Neural cell (in vitro differentiated cells): ENCODE data around the gene CEBPZOS.

Source experiments
- EZH2 ChIP-seq: fragments of 200-600, 300-800 bp; shearing (Covaris generic), sonication (generic); IDR thresholded peaks from 2 replicates; pipeline ENCODE4 v1.6.1; 2014; ENCODE audit warnings: antibody characterized with exemption, low read length, borderline replicate concordance, mild to moderate bottlenecking; ENCODE audit not compliant: insufficient read depth, poor library complexity, severe bottlenecking
- MXI1 ChIP-seq: fragments of 450-650 bp; conservative IDR thresholded peaks from 2 replicates; pipeline ENCODE4 v1.6.1; 2014; ENCODE audit warnings: antibody characterized with exemption, mild to moderate bottlenecking; ENCODE audit not compliant: poor library complexity, severe bottlenecking
- POLR2AphosphoS5 ChIP-seq: IDR thresholded peaks from 2 replicates; pipeline ENCODE4 v1.6.1; 2012
- RAD21 ChIP-seq: fragments of 450-650 bp; conservative IDR thresholded peaks from 2 replicates; pipeline ENCODE4 v1.6.1; 2014; ENCODE audit warnings: antibody characterized with exemption, mild to moderate bottlenecking, moderate library complexity
- SMC3 ChIP-seq: fragments of 450-650 bp; conservative IDR thresholded peaks from 2 replicates; pipeline ENCODE4 v1.6.1; 2014; ENCODE audit warnings: antibody characterized with exemption, mild to moderate bottlenecking, moderate library complexity; ENCODE audit not compliant: poor library complexity
- TF ChIP-seq, protein P1 (sequence below): fragments of 450-650 bp; IDR thresholded peaks from 2 replicates; pipeline ENCODE4 v1.5.1; 2014; ENCODE audit warnings: antibody characterized with exemption, mild to moderate bottlenecking, moderate library complexity; ENCODE audit not compliant: poor library complexity, severe bottlenecking
- TF ChIP-seq, protein P2 (sequence below): IDR thresholded peaks from 2 replicates; pipeline ENCODE4 v1.6.1; 2012; ENCODE audit warnings: borderline replicate concordance

DNA sequence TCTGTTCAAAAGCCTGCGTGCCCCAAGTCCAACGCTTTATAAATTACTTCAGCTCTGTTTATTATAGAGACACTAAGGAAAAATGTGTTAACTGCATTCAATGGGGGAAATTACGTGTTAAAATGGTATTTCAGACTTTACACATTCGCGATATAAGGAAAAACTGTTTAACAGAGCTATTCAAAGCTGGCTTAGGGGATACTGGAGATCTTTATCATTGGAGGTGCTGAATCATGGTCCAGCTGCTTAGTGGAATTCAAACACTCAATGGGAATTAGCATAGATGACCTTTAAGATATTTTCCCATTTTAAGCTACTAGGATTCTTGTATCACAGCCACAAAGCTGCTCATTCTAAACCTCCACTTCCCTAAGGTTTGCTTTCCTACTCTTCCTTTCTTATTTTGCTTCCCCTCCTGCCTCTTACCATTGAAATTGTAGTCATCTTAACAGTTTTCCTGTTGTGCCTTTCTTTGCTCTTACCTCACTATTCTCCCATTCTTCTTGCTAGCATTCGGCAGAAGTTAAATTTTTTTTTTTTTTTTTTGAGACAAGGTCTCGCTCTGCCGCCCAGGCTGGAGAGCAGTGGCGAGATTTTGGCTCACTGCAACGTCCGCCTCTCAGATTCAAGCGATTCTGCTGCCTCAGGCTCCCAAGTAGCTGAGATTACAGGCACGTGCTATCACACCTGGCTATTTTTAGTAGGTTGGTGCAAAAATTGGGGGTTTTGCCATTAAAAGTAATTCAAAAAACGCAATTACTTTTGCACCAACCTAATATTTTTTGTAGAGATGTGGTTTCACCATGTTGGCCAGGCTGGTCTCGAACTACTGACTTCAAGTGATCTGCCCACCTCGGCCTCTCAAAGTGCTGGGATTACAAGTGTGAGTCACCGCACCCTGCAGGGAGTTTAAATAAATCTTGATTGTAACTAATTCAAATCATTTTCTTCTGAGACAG lies 14.3 kb upstream of the CEBPZOS start:
- TF ChIP-seq, protein P1, sequence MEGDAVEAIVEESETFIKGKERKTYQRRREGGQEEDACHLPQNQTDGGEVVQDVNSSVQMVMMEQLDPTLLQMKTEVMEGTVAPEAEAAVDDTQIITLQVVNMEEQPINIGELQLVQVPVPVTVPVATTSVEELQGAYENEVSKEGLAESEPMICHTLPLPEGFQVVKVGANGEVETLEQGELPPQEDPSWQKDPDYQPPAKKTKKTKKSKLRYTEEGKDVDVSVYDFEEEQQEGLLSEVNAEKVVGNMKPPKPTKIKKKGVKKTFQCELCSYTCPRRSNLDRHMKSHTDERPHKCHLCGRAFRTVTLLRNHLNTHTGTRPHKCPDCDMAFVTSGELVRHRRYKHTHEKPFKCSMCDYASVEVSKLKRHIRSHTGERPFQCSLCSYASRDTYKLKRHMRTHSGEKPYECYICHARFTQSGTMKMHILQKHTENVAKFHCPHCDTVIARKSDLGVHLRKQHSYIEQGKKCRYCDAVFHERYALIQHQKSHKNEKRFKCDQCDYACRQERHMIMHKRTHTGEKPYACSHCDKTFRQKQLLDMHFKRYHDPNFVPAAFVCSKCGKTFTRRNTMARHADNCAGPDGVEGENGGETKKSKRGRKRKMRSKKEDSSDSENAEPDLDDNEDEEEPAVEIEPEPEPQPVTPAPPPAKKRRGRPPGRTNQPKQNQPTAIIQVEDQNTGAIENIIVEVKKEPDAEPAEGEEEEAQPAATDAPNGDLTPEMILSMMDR, result no peak
- TF ChIP-seq POLR2AphosphoS5 (no peak), MXI1 (no peak), EZH2 (no peak), SMC3 (no peak), RAD21 (no peak)
- TF ChIP-seq, protein P2, sequence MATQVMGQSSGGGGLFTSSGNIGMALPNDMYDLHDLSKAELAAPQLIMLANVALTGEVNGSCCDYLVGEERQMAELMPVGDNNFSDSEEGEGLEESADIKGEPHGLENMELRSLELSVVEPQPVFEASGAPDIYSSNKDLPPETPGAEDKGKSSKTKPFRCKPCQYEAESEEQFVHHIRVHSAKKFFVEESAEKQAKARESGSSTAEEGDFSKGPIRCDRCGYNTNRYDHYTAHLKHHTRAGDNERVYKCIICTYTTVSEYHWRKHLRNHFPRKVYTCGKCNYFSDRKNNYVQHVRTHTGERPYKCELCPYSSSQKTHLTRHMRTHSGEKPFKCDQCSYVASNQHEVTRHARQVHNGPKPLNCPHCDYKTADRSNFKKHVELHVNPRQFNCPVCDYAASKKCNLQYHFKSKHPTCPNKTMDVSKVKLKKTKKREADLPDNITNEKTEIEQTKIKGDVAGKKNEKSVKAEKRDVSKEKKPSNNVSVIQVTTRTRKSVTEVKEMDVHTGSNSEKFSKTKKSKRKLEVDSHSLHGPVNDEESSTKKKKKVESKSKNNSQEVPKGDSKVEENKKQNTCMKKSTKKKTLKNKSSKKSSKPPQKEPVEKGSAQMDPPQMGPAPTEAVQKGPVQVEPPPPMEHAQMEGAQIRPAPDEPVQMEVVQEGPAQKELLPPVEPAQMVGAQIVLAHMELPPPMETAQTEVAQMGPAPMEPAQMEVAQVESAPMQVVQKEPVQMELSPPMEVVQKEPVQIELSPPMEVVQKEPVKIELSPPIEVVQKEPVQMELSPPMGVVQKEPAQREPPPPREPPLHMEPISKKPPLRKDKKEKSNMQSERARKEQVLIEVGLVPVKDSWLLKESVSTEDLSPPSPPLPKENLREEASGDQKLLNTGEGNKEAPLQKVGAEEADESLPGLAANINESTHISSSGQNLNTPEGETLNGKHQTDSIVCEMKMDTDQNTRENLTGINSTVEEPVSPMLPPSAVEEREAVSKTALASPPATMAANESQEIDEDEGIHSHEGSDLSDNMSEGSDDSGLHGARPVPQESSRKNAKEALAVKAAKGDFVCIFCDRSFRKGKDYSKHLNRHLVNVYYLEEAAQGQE, result no peak
